Measurements from ENCODE around the gene LARP4.
"Not testable (repeated sequence)": the region's sequence is repeated elsewhere in the genome, so short reads cannot be mapped to it uniquely, and the experiment has no call there.

The LARP4 gene

GRCh38 chr12:50401500-50402081, 906 bp downstream of the LARP4 start:
- peak; percentile 2 for DNase-seq (ENCODE audit: low read depth)

- no peak for DNase-seq (ENCODE audit: low read depth)
Measured at GRCh38 chr12:50402264-50403000, 1.7 kb downstream of the LARP4 start.

- no peak for DNase-seq (ENCODE audit: low read depth)
Measured at GRCh38 chr12:50403001-50403440, 2.3 kb downstream of the LARP4 start.

GRCh38 chr12:50404307-50404706, 3.6 kb downstream of the LARP4 start:
- DNase-seq (ENCODE audit: low read depth), result no peak

GRCh38 chr12:50411051-50411660, 10.5 kb downstream of the LARP4 start:
- DNase-seq (ENCODE audit: low read depth), result no peak

- DNase-seq (ENCODE audit: low read depth), result no peak
Measured at GRCh38 chr12:50415899-50416479, 15.3 kb downstream of the LARP4 start.

- DNase-seq (ENCODE audit: low read depth), result no peak
Measured at GRCh38 chr12:50419112-50419909, 18.6 kb downstream of the LARP4 start.

- DNase-seq (ENCODE audit: low read depth), result not testable (repeated sequence)
Measured at GRCh38 chr12:50422855-50423254, 22.2 kb downstream of the LARP4 start.

- not testable (repeated sequence) for DNase-seq (ENCODE audit: low read depth)
Measured at GRCh38 chr12:50423342-50423741, 22.7 kb downstream of the LARP4 start.

GRCh38 chr12:50425589-50426258, 25.0 kb downstream of the LARP4 start:
- DNase-seq (ENCODE audit: low read depth), result no peak

GRCh38 chr12:50431656-50432055, 31.0 kb downstream of the LARP4 start:
- not testable (repeated sequence) for DNase-seq (ENCODE audit: low read depth)

GRCh38 chr12:50440288-50440687, 39.6 kb downstream of the LARP4 start:
- no peak for DNase-seq (ENCODE audit: low read depth)

GRCh38 chr12:50441763-50442162, 41.1 kb downstream of the LARP4 start:
- DNase-seq (ENCODE audit: low read depth), result no peak

- DNase-seq (ENCODE audit: low read depth), result no peak
Measured at GRCh38 chr12:50442178-50442908, 41.7 kb downstream of the LARP4 start.

- not testable (repeated sequence) for DNase-seq (ENCODE audit: low read depth)
Measured at GRCh38 chr12:50449671-50450070, 49.0 kb downstream of the LARP4 start.

- no peak for DNase-seq (ENCODE audit: low read depth)
Measured at GRCh38 chr12:50452795-50453194, 52.1 kb downstream of the LARP4 start.

- DNase-seq (ENCODE audit: low read depth), result no peak
Measured at GRCh38 chr12:50453872-50454271, 53.2 kb downstream of the LARP4 start.

GRCh38 chr12:50458606-50459005, 57.9 kb downstream of the LARP4 start:
- DNase-seq (ENCODE audit: low read depth), result no peak

GRCh38 chr12:50467439-50467838, 66.8 kb downstream of the LARP4 start:
- DNase-seq (ENCODE audit: low read depth), result no peak

GRCh38 chr12:50477241-50477832, 76.7 kb downstream of the LARP4 start:
- no peak for DNase-seq (ENCODE audit: low read depth)
